SK-N-SH treated with all-trans-retinoic acid at 6 μM for 48 hours (cell line): ENCODE measurements around the gene APLP1.

ENCODE experiments used
- ATAC-seq: fragments of 200-7000 bp; cut with Tn5 transposase; 3 replicates; pipeline ENCODE4 v1.9.1; 2020; ENCODE audit warnings: mild to moderate bottlenecking, moderate library complexity
- ARNTL ChIP-seq: fragments of 450-650 bp; formaldehyde crosslinking; IDR thresholded peaks from 2 replicates; pipeline ENCODE4 v1.5.0; 2020; ENCODE audit warnings: low read depth, mild to moderate bottlenecking, moderate library complexity, borderline replicate concordance
- BACH2 ChIP-seq: fragments of 250-450 bp; sonication (Bioruptor Pico); IDR thresholded peaks from 2 replicates; pipeline ENCODE4 v1.9.0; 2021; ENCODE audit warnings: mild to moderate bottlenecking, borderline replicate concordance
- CREB5 ChIP-seq: fragments of 250-450 bp; sonication (Bioruptor Pico); IDR thresholded peaks from 2 replicates; pipeline ENCODE4 v1.5.1; 2020; ENCODE audit warnings: low read depth, mild to moderate bottlenecking, moderate library complexity
- CSDC2 ChIP-seq: fragments of 250-450 bp; sonication (Bioruptor Pico); IDR thresholded peaks from 2 replicates; pipeline ENCODE4 v1.5.0; 2020; ENCODE audit warnings: mild to moderate bottlenecking, moderate library complexity
- CSRNP3 ChIP-seq: fragments of 250-450 bp; sonication (Bioruptor Pico); IDR thresholded peaks from 2 replicates; pipeline ENCODE4 v1.5.1; 2021; ENCODE audit warnings: mild to moderate bottlenecking, moderate library complexity
- GLIS3 ChIP-seq: fragments of 250-450 bp; sonication (Bioruptor Pico); IDR thresholded peaks from 2 replicates; pipeline ENCODE4 v1.5.0; 2020; ENCODE audit warnings: mild to moderate bottlenecking, moderate library complexity
- ISL1 ChIP-seq: fragments of 250-450 bp; sonication (Bioruptor Pico); IDR thresholded peaks from 2 replicates; pipeline ENCODE4 v2.1.2; 2022; ENCODE audit warnings: mild to moderate bottlenecking, moderate library complexity
- OSR1 ChIP-seq: fragments of 250-450 bp; sonication (Bioruptor Pico); IDR thresholded peaks from 2 replicates; pipeline ENCODE4 v1.8.0; 2022; ENCODE audit warnings: moderate library complexity, mild to moderate bottlenecking, inconsistent platforms
- PPARA ChIP-seq: fragments of 250-450 bp; sonication (Bioruptor Pico); IDR thresholded peaks from 2 replicates; pipeline ENCODE4 v1.5.0; 2020; ENCODE audit warnings: mild to moderate bottlenecking, borderline replicate concordance
- RARB ChIP-seq: fragments of 250-450 bp; sonication (Bioruptor Pico); IDR thresholded peaks from 2 replicates; pipeline ENCODE4 v1.8.0; 2021; ENCODE audit warnings: mild to moderate bottlenecking, moderate library complexity
- SNAI2 ChIP-seq: fragments of 250-450 bp; sonication (Bioruptor Pico); IDR thresholded peaks from 2 replicates; pipeline ENCODE4 v1.5.0; 2020; ENCODE audit warnings: mild to moderate bottlenecking, moderate library complexity
- TOX ChIP-seq: fragments of 250-450 bp; sonication (Bioruptor Pico); IDR thresholded peaks from 2 replicates; pipeline ENCODE4 v1.8.0; 2021; ENCODE audit warnings: mild to moderate bottlenecking, moderate library complexity, borderline replicate concordance
- TSHZ2 ChIP-seq: fragments of 250-450 bp; sonication (Bioruptor Pico); IDR thresholded peaks from 2 replicates; pipeline ENCODE4 v1.5.0; 2020; ENCODE audit warnings: mild to moderate bottlenecking, moderate library complexity
- ZC3H10 ChIP-seq: fragments of 250-450 bp; sonication (Bioruptor Pico); IDR thresholded peaks from 2 replicates; pipeline ENCODE4 v1.5.1; 2021; ENCODE audit warnings: mild to moderate bottlenecking, moderate library complexity
- ZFP3 ChIP-seq: fragments of 250-450 bp; sonication (Bioruptor Pico); IDR thresholded peaks from 2 replicates; pipeline ENCODE4 v1.5.0; 2020; ENCODE audit warnings: mild to moderate bottlenecking, moderate library complexity
- ZFP30 ChIP-seq: fragments of 450-650 bp; formaldehyde crosslinking; IDR thresholded peaks from 2 replicates; pipeline ENCODE4 v1.5.0; 2022; ENCODE audit warnings: mild to moderate bottlenecking, moderate library complexity
- ZNF565 ChIP-seq: fragments of 450-650 bp; formaldehyde crosslinking; conservative IDR thresholded peaks from 2 replicates; pipeline ENCODE4 v1.5.0; 2020; ENCODE audit warnings: low read depth, mild to moderate bottlenecking, moderate library complexity
- TF ChIP-seq, protein P1 (sequence below): fragments of 250-450 bp; sonication (Bioruptor Pico); IDR thresholded peaks from 2 replicates; pipeline ENCODE4 v1.8.0; 2021; ENCODE audit warnings: low read depth, mild to moderate bottlenecking, moderate library complexity, borderline replicate concordance
- TF ChIP-seq, protein P2 (sequence below): fragments of 250-450 bp; sonication (Bioruptor Pico); IDR thresholded peaks from 2 replicates; pipeline ENCODE4 v1.8.0; 2020; ENCODE audit warnings: mild to moderate bottlenecking, moderate library complexity, borderline replicate concordance

Gene APLP1

DNA sequence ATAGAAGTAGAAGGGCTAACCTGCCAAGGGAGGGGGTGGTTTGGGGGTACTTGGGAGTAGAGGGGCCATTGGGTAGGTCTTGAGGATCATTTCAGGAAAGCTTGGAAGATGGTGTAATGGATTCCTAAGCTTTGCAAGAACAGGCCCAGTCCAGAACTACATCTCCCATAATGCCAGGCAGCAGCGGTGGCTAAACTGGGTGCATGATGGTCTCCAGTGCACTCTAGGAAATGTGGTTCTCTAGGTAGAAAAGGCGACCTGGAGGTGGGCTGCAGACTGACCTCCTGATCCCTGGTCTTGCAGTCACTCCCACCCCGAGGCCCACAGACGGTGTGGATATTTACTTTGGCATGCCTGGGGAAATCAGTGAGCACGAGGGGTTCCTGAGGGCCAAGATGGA is 3.8 kb downstream of the APLP1 start (continued):
- TF ChIP-seq TSHZ2 (CRISPR knock-in tag) (no peak), ZNF565 (CRISPR knock-in tag) (no peak), PPARA (no peak), CREB5 (CRISPR knock-in tag) (no peak)

DNA sequence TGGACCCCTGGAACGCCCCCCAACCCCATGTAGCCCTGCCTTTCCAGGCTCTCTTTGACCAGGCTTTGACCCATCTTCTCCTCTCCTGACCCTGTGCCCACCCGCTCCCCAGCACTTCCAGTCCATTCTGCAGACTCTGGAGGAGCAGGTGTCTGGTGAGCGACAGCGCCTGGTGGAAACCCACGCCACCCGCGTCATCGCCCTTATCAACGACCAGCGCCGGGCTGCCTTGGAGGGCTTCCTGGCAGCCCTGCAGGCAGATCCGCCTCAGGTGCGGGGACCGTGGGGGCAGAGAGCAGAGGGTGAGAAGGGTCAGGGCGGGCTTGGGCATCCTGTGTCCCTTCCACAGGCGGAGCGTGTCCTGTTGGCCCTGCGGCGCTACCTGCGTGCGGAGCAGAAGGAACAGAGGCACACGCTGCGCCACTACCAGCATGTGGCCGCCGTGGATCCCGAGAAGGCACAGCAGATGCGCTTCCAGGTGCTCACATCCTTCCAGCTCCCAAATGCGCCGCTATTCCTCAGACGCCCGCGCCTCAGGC is 6.1 kb downstream of the APLP1 start:
- no peak for ATAC-seq
- TF ChIP-seq, protein P1, sequence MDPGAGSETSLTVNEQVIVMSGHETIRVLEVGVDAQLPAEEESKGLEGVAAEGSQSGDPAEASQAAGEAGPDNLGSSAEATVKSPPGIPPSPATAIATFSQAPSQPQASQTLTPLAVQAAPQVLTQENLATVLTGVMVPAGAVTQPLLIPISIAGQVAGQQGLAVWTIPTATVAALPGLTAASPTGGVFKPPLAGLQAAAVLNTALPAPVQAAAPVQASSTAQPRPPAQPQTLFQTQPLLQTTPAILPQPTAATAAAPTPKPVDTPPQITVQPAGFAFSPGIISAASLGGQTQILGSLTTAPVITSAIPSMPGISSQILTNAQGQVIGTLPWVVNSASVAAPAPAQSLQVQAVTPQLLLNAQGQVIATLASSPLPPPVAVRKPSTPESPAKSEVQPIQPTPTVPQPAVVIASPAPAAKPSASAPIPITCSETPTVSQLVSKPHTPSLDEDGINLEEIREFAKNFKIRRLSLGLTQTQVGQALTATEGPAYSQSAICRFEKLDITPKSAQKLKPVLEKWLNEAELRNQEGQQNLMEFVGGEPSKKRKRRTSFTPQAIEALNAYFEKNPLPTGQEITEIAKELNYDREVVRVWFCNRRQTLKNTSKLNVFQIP (CRISPR knock-in tag), result no peak
- TF ChIP-seq PPARA (no peak), CSRNP3 (CRISPR knock-in tag) (no peak), RARB (CRISPR knock-in tag) (no peak), OSR1 (CRISPR knock-in tag) (no peak), ZFP30 (CRISPR knock-in tag) (no peak), ZFP3 (CRISPR knock-in tag) (no peak), CSDC2 (CRISPR knock-in tag) (no peak), ZNF565 (CRISPR knock-in tag) (no peak), BACH2 (no peak), ZC3H10 (CRISPR knock-in tag) (no peak), CREB5 (CRISPR knock-in tag) (no peak), SNAI2 (no peak), ISL1 (no peak), ARNTL (CRISPR knock-in tag) (no peak), GLIS3 (CRISPR knock-in tag) (no peak), TOX (CRISPR knock-in tag) (no peak)
- TF ChIP-seq, protein P2, sequence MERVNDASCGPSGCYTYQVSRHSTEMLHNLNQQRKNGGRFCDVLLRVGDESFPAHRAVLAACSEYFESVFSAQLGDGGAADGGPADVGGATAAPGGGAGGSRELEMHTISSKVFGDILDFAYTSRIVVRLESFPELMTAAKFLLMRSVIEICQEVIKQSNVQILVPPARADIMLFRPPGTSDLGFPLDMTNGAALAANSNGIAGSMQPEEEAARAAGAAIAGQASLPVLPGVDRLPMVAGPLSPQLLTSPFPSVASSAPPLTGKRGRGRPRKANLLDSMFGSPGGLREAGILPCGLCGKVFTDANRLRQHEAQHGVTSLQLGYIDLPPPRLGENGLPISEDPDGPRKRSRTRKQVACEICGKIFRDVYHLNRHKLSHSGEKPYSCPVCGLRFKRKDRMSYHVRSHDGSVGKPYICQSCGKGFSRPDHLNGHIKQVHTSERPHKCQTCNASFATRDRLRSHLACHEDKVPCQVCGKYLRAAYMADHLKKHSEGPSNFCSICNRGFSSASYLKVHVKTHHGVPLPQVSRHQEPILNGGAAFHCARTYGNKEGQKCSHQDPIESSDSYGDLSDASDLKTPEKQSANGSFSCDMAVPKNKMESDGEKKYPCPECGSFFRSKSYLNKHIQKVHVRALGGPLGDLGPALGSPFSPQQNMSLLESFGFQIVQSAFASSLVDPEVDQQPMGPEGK (CRISPR knock-in tag), result no peak
- TF ChIP-seq, all 23 proteins: peak for 0

DNA sequence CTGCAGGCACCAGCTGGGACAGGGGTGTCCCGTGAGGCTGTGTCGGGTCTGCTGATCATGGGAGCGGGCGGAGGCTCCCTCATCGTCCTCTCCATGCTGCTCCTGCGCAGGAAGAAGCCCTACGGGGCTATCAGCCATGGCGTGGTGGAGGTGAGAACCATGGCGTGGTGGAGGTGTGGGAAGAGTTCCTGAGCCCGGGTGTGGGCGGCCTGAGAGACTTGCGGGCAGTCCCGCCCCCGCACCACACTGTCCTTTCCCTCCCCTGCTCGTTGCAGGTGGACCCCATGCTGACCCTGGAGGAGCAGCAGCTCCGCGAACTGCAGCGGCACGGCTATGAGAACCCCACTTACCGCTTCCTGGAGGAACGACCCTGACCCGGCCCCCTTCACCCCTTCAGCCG is 10.7 kb downstream of the APLP1 start:
- no peak for ATAC-seq
- TF ChIP-seq ISL1, result no peak
- no peak for TF ChIP-seq TOX (CRISPR knock-in tag)
- TF ChIP-seq, protein P2 (CRISPR knock-in tag), result no peak
- TF ChIP-seq PPARA, result no peak
